Naive thymus-derived CD8-positive, alpha-beta T cell (primary cell): Measurements from ENCODE around the gene E2F6. TPM values are rescaled to one million over a fixed set of nuclear protein-coding genes. Genes with fewer than 3 reads are reported as not detected.

Experiments
- ATAC-seq, 2 donors: fragments of 150-1000 bp; cut with Tn5 transposase in 1 of 2; sonication (Bioruptor Pico), chemical (Tn5 transposase) in 1 of 2; 1 replicate in 1 of 2; 2 replicates in 1 of 2; pipeline ENCODE4 v1.10.0; 2021; ENCODE audit warnings: mild to moderate bottlenecking in 2 of 2, moderate library complexity in 2 of 2
- POLR2A ChIA-PET: fragments of 350-600 bp; sonication (Branson Sonifier 250); formaldehyde crosslinking; loops from one replicate; lab custom pipeline; 2021; ENCODE audit warnings: antibody characterized with exemption; lab: Charles Lee
- DNase-seq, 10 donors: peaks; one replicate each; pipeline versions ENCODE4 v3.0.0 to v3.0.0-alpha.2; 2020 to 2022
- H3K27ac Mint-ChIP-seq, 10 donors: one replicate each; pipeline ENCODE4 v1.8.0; 2020 to 2022; ENCODE audit warnings: mild to moderate bottlenecking in 10 of 10, mixed read lengths in 10 of 10, moderate library complexity in 4 of 10, inconsistent platforms in 1 of 10
- H3K27me3 Mint-ChIP-seq, 5 donors: one replicate each; pipeline ENCODE4 v1.8.0; 2021 to 2022; ENCODE audit warnings: mixed read lengths in 5 of 5
- H3K36me3 Mint-ChIP-seq, 3 donors: one replicate each; pipeline ENCODE4 v1.8.0; 2020 to 2022; ENCODE audit warnings: mixed read lengths in 3 of 3, mild to moderate bottlenecking in 2 of 3, inconsistent platforms in 1 of 3
- H3K4me1 Mint-ChIP-seq, 4 donors: one replicate each; pipeline ENCODE4 v1.8.0; 2021 to 2022; ENCODE audit warnings: mixed read lengths in 4 of 4
- H3K4me3 Mint-ChIP-seq, 10 donors: one replicate each; pipeline ENCODE4 v1.8.0; 2020 to 2022; ENCODE audit warnings: mild to moderate bottlenecking in 10 of 10, mixed read lengths in 10 of 10, moderate library complexity in 6 of 10, inconsistent platforms in 1 of 10
- H3K9me3 Mint-ChIP-seq, 9 donors: one replicate each; pipeline ENCODE4 v1.8.0; 2020 to 2022; ENCODE audit warnings: mixed read lengths in 9 of 9, mild to moderate bottlenecking in 3 of 9, inconsistent platforms in 1 of 9, moderate library complexity in 1 of 9
- polyA plus RNA-seq, 3 donors: library from polyadenylated mRNA; unstranded; fragments of 300-500 nt; fragmentation: Illumina TruSeq; gene quantifications; one replicate each; pipeline ENCODE4 v1.2.3, GENCODE V29; 2021
- total RNA-seq, 8 experiments: library from RNA in 2 of 8; stranded (reverse) in 2 of 8; gene quantifications; one replicate each; pipeline ENCODE4 v1.2.3 and lab custom pipeline; 2021 to 2026

The E2F6 gene
- total and polyA plus RNA-seq, 5 experiments from 2014 or later = 2.3 to 14.3 (median 4.6) TPM

DNA sequence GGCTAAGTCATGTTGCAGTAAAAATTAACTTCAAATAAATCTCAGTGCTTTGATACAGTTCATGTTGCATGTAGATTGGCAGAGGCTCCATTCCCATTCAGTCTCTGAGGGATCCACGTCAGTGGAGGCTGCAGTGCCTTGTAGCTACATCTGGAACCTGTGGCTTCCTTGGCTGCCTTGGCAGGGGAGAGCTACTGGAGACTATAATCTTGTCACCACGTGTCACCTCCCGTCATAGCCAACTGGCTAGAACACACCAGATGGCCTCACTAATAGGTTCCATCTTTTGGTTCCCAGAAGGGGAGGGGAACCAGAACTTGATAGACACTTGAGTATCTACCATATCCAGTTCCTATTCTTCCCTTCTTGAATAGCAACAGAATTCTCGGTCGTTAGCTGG, 28.4 kb downstream of the E2F6 start:
- H3K4me3 Mint-ChIP-seq = no peak overlapping the region
- H3K27ac Mint-ChIP-seq = no peak overlapping the region
- no peak for DNase-seq
- H3K36me3 Mint-ChIP-seq = peaks cover 8 to 16% (median 12%) of the 10 kb centered on the region in 3 donors
- ATAC-seq = no peak
- H3K9me3 Mint-ChIP-seq = peaks cover 0 to 1% (median 0%) of the 10 kb centered on the region in 9 donors
- POLR2A ChIA-PET = no interaction called here
- peaks cover 0 to 2% (median 0%) of the 10 kb centered on the region in 4 donors for H3K4me1 Mint-ChIP-seq
- H3K27me3 Mint-ChIP-seq = no peaks in the 10 kb centered on the region

DNA sequence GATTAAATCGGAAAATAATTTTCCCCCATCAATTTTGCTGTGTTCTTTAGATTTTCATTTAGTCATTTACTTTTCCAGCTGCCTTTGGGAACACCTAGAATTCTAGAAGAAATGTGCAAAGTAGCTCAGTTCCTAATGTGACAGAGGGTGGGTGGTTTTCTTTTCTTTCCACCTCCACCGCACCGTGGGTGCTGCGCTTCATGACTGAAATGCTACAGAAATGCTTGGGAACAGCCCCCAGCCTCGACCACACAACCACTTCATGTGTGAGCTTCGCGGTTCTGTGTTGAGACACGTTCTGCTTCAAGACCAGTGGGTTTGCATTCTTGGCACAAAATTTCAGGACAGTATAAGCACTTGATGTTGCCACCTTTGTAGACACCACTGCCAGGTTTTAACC, 30.9 kb downstream of the E2F6 start:
- Mint-ChIP-seq H3K27ac (no peak overlapping the region), H3K9me3 (no peaks in the 10 kb centered on the region), H3K4me1 (peaks cover 0 to 1% (median 0%) of the 10 kb centered on the region in 4 donors), H3K36me3 (peaks cover 0 to 10% (median 3%) of the 10 kb centered on the region in 3 donors), H3K27me3 (no peaks in the 10 kb centered on the region), H3K4me3 (no peak overlapping the region)
- ATAC-seq = no peak
- POLR2A ChIA-PET = no interaction called here
- DNase-seq = no peak

DNA sequence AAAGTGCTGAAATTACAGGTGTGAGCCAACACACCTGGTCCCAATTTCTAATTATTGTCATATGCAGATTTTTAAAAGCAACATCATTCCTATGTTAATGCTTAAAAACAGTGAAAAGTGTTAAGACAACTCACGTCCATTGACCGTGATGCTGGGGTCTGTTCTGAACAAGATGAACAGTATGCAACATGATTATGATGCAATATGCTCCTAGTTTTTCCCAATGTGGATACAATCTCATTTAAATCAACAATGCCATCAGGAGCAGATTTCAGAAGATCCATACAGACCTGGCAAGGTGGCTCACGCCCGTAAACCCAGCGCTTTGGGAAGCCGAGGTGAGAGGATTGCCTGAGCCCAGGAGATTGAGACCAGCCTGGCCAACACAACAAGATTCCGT, 31.5 kb downstream of the E2F6 start:
- Mint-ChIP-seq H3K9me3 (no peaks in the 10 kb centered on the region), H3K36me3 (peaks cover 0 to 10% (median 3%) of the 10 kb centered on the region in 3 donors), H3K4me3 (no peak overlapping the region), H3K4me1 (no peaks in the 10 kb centered on the region), H3K27ac (no peak overlapping the region), H3K27me3 (no peaks in the 10 kb centered on the region)
- POLR2A ChIA-PET = no interaction called here
- DNase-seq (no peak), ATAC-seq (no peak)

DNA sequence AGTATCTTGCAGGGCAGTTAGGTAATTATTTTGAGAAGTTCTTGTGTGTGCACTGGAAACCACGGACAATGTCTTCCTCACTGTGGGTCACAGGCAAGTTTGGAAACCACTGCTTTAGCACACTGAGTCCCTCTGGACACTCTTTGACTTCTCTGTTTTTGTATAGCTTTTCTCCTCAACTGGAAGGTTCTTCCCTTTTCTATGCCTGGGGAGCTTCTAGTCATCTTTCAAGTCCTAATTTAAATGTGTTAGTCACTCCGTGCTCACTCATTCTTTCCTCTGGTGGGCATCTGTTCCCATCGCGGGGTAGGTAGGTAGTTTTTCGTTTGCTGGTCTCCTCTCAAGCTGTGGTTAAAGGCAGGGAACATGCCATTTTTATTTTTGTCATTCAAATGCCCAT, 32.1 kb downstream of the E2F6 start:
- POLR2A ChIA-PET = no interaction called here
- H3K9me3 Mint-ChIP-seq = no peaks in the 10 kb centered on the region
- H3K27me3 Mint-ChIP-seq = no peaks in the 10 kb centered on the region
- peaks cover 0 to 10% (median 3%) of the 10 kb centered on the region in 3 donors for H3K36me3 Mint-ChIP-seq
- no peak overlapping the region for H3K4me3 Mint-ChIP-seq
- no peak for DNase-seq
- ATAC-seq = no peak
- no peaks in the 10 kb centered on the region for H3K4me1 Mint-ChIP-seq
- H3K27ac Mint-ChIP-seq = peak overlapping the region in 1 of 10 donors; percentile 19

GRCh38 chr2:11430729-11431128, 35.2 kb downstream of the E2F6 start:
- no peaks in the 10 kb centered on the region for H3K4me1 Mint-ChIP-seq
- no peaks in the 10 kb centered on the region for H3K27me3 Mint-ChIP-seq
- no peak for ATAC-seq
- POLR2A ChIA-PET = no interaction called here
- peaks cover 0 to 10% (median 0%) of the 10 kb centered on the region in 3 donors for H3K36me3 Mint-ChIP-seq
- H3K4me3 Mint-ChIP-seq = no peak overlapping the region
- no peaks in the 10 kb centered on the region for H3K9me3 Mint-ChIP-seq
- no peak overlapping the region for H3K27ac Mint-ChIP-seq
- DNase-seq = no peak

- DNase-seq (no peak), ATAC-seq (no peak)
- Mint-ChIP-seq H3K9me3 (no peaks in the 10 kb centered on the region), H3K4me1 (no peaks in the 10 kb centered on the region), H3K27me3 (no peaks in the 10 kb centered on the region), H3K36me3 (no peaks in the 10 kb centered on the region), H3K27ac (no peak overlapping the region), H3K4me3 (no peak overlapping the region)
- POLR2A ChIA-PET = no interaction called here
These were observed 38.7 kb downstream of the E2F6 start for GRCh38 chr2:11427224-11427623.

DNA sequence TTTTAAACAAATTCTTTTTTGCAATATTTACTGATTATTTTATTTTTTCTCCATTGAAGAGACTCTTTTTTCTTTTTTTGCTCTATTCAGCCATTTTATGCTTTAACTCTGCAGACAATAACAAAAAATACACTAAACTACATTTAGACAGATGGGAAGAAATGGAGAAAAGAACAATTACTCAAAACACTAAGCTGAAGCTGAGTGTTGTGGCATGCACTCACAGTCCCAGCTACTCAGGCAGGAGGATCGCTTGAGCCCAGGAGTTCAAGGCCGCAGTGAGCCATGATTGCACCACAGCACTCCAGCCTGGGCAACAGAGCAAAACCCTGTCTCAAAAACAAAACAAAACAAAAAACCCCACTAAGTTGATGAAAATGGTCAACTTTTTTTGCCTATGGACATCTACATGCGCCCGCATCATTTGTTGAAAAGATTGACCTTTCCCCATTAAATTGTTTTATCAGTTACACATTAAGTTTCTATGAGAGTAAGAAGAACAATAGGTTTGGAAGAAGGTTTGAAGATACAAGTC, 43.0 kb downstream of the E2F6 start:
- ATAC-seq = no peak
- Mint-ChIP-seq H3K4me1 (no peaks in the 10 kb centered on the region), H3K4me3 (no peak overlapping the region), H3K9me3 (peaks cover 0 to 8% (median 6%) of the 10 kb centered on the region in 9 donors), H3K27ac (no peak overlapping the region), H3K36me3 (peaks cover 0 to 3% (median 0%) of the 10 kb centered on the region in 3 donors), H3K27me3 (no peaks in the 10 kb centered on the region)
- POLR2A ChIA-PET = no interaction called here
- no peak for DNase-seq

GRCh38 chr2:11422491-11422865, 43.5 kb downstream of the E2F6 start:
- Mint-ChIP-seq H3K27ac (no peak overlapping the region), H3K36me3 (peaks cover 0 to 4% (median 0%) of the 10 kb centered on the region in 3 donors), H3K27me3 (no peaks in the 10 kb centered on the region)

GRCh38 chr2:11421863-11422490, 44.0 kb downstream of the E2F6 start:
- no peak for ATAC-seq
- Mint-ChIP-seq H3K27me3 (no peaks in the 10 kb centered on the region), H3K9me3 (peaks cover 0 to 16% (median 7%) of the 10 kb centered on the region in 9 donors), H3K27ac (no peak overlapping the region), H3K36me3 (peaks cover 0 to 4% (median 0%) of the 10 kb centered on the region in 3 donors), H3K4me3 (no peak overlapping the region), H3K4me1 (no peaks in the 10 kb centered on the region)
- no peak for DNase-seq
- POLR2A ChIA-PET = no interaction called here

More at GRCh38 chr2:11422491-11422865, 43.5 kb downstream of the E2F6 start:
- H3K9me3 Mint-ChIP-seq = peaks cover 0 to 11% (median 7%) of the 10 kb centered on the region in 9 donors
- no peaks in the 10 kb centered on the region for H3K4me1 Mint-ChIP-seq
- no peak for ATAC-seq
- H3K4me3 Mint-ChIP-seq = no peak overlapping the region
- DNase-seq = no peak
- POLR2A ChIA-PET = no interaction called here

- Mint-ChIP-seq H3K27ac (no peak overlapping the region), H3K36me3 (peaks cover 0 to 4% (median 0%) of the 10 kb centered on the region in 3 donors), H3K9me3 (peaks cover 0 to 23% (median 9%) of the 10 kb centered on the region in 9 donors), H3K4me1 (no peaks in the 10 kb centered on the region), H3K4me3 (no peak overlapping the region), H3K27me3 (peaks cover 0 to 5% (median 0%) of the 10 kb centered on the region in 5 donors)
- DNase-seq = no peak
- no peak for ATAC-seq
- POLR2A ChIA-PET = no interaction called here
These were observed 45.3 kb downstream of the E2F6 start for GRCh38 chr2:11420671-11421070.

DNA sequence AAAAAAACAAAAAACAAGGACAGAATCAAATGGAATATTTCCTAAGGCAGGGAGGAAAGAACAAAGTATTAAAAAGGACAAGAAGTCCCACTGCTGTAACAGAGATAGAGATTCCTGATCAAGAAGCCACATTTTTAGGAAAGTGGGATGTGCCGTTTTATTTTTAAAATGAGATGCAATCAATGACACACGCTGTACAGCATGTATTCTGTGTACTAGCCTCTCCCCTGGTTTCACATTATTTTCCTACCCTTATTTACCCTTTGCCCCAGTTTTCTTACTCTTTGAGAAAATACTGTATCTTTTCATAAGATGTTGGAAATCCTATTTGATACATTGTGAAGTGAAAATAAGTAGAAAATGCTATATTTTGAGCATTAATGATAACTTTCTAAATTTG, 45.8 kb downstream of the E2F6 start:
- Mint-ChIP-seq H3K27ac (no peak overlapping the region), H3K4me1 (no peaks in the 10 kb centered on the region), H3K36me3 (peaks cover 0 to 4% (median 0%) of the 10 kb centered on the region in 3 donors), H3K9me3 (peaks cover 0 to 24% (median 9%) of the 10 kb centered on the region in 9 donors), H3K4me3 (no peak overlapping the region), H3K27me3 (peaks cover 0 to 9% (median 0%) of the 10 kb centered on the region in 5 donors)
- ATAC-seq = no peak
- POLR2A ChIA-PET = no interaction called here
- no peak for DNase-seq

DNA sequence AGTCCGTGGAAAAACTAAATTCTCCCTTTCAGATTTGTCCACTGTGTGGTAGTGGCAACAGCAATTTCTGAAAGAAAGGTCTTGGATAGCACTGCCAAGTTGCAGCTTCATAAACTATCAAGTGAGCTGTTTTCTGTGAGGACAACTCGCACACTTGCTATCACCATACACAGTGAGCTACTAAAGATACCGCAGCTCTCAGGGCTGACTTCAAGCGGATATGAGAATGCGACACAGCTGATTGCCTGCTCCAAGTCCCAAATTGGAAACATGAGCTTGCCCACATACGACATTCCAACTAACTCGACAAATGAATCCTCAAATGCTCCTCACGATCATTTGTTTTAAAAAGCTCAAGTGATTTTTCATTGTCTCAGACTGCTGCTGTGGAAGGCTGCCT, 46.2 kb downstream of the E2F6 start:
- Mint-ChIP-seq H3K27me3 (peaks cover 0 to 9% (median 0%) of the 10 kb centered on the region in 5 donors), H3K27ac (no peak overlapping the region), H3K9me3 (peaks cover 0 to 24% (median 9%) of the 10 kb centered on the region in 9 donors), H3K4me3 (no peak overlapping the region), H3K4me1 (no peaks in the 10 kb centered on the region), H3K36me3 (peaks cover 0 to 4% (median 0%) of the 10 kb centered on the region in 3 donors)
- POLR2A ChIA-PET = no interaction called here
- DNase-seq = no peak
- no peak for ATAC-seq

GRCh38 chr2:11417946-11418585, 47.9 kb downstream of the E2F6 start:
- no peak for DNase-seq
- Mint-ChIP-seq H3K4me3 (no peak overlapping the region), H3K27ac (no peak overlapping the region), H3K4me1 (no peaks in the 10 kb centered on the region), H3K9me3 (peaks cover 0 to 24% (median 9%) of the 10 kb centered on the region in 9 donors), H3K36me3 (peaks cover 0 to 4% (median 0%) of the 10 kb centered on the region in 3 donors), H3K27me3 (peaks cover 4 to 17% (median 6%) of the 10 kb centered on the region in 5 donors)
- ATAC-seq = no peak
- POLR2A ChIA-PET = no interaction called here
